Neural cell (in vitro differentiated cells): ENCODE data around the gene ZSWIM6. TPM values are rescaled to one million over a fixed set of nuclear protein-coding genes. Genes with fewer than 3 reads are reported as not detected.

Experiments used
- H2AFZ ChIP-seq: fragments of 200-600, 300-800 bp; sonication (generic), shearing (Covaris generic); 2 replicates; pipeline ENCODE4 v1.6.0; 2014; ENCODE audit warnings: low read depth, mild to moderate bottlenecking, antibody characterized with exemption, low read length, moderate library complexity
- H3F3A ChIP-seq: fragments of 200-600 bp; shearing (Covaris generic); 2 replicates; pipeline ENCODE4 v1.6.1; 2016; ENCODE audit warnings: mild to moderate bottlenecking, moderate library complexity, mixed read lengths, antibody characterized with exemption, low read length; ENCODE audit not compliant: insufficient read depth, poor library complexity, severe bottlenecking
- H3K27ac ChIP-seq: fragments of 200-600, 300-800 bp; sonication (generic), shearing (Covaris generic); 2 replicates; pipeline ENCODE4 v1.5.1; 2014; ENCODE audit warnings: mild to moderate bottlenecking, low read length, moderate library complexity
- H3K27me3 ChIP-seq: fragments of 300-800, 200-600 bp; sonication (generic), shearing (Covaris generic); 2 replicates; pipeline ENCODE4 v1.6.0; 2014; ENCODE audit warnings: mild to moderate bottlenecking, low read depth, low read length, moderate library complexity; ENCODE audit not compliant: insufficient read depth
- H3K36me3 ChIP-seq: fragments of 300-800, 200-600 bp; sonication (generic), shearing (Covaris generic); 2 replicates; pipeline ENCODE4 v1.5.1; 2014; ENCODE audit warnings: mild to moderate bottlenecking, antibody characterized with exemption, low read length, moderate library complexity; ENCODE audit not compliant: insufficient read depth
- H3K4me2 ChIP-seq: fragments of 300-800, 200-600 bp; sonication (generic), shearing (Covaris generic); 2 replicates; pipeline ENCODE4 v1.6.0; 2014; ENCODE audit warnings: mild to moderate bottlenecking, low read length
- H3K4me3 ChIP-seq: fragments of 300-800, 200-600 bp; sonication (generic), shearing (Covaris generic); 2 replicates; pipeline ENCODE4 v1.5.1; 2014; ENCODE audit warnings: mild to moderate bottlenecking, low read length, moderate library complexity
- H3K79me2 ChIP-seq: fragments of 200-600 bp; shearing (Covaris generic); replicated peaks from 2 replicates; pipeline ENCODE4 v1.6.0; 2014; ENCODE audit warnings: mild to moderate bottlenecking, low read length, moderate library complexity; ENCODE audit not compliant: insufficient read depth
- H3K9ac ChIP-seq: fragments of 300-800, 200-600 bp; sonication (generic), shearing (Covaris generic); 2 replicates; pipeline ENCODE4 v1.6.1; 2016; ENCODE audit warnings: mild to moderate bottlenecking, low read length, mixed read lengths
- H3K9me2 ChIP-seq: fragments of 200-600 bp; shearing (Covaris generic); 2 replicates; pipeline ENCODE4 v1.6.1; 2016; ENCODE audit warnings: mild to moderate bottlenecking, low read length, mixed read lengths; ENCODE audit not compliant: insufficient read depth
- H3K9me3 ChIP-seq: fragments of 200-600, 300-800 bp; sonication (generic), shearing (Covaris generic); 2 replicates; pipeline ENCODE4 v1.6.1; 2016; ENCODE audit warnings: mild to moderate bottlenecking, mixed run types, low read length, moderate library complexity, mixed read lengths
- H4K20me1 ChIP-seq: fragments of 200-600 bp; shearing (Covaris generic); 2 replicates; pipeline ENCODE4 v1.6.1; 2016; ENCODE audit warnings: mild to moderate bottlenecking, mixed run types; ENCODE audit not compliant: insufficient read depth
- CTCF ChIP-seq: fragments of 450-650 bp; IDR thresholded peaks from 2 replicates; pipeline ENCODE4 v1.5.1; 2014; ENCODE audit warnings: antibody characterized with exemption, mild to moderate bottlenecking, moderate library complexity; ENCODE audit not compliant: poor library complexity, severe bottlenecking
- EP300 ChIP-seq: fragments of 450-650 bp; conservative IDR thresholded peaks from 2 replicates; pipeline ENCODE4 v1.6.1; 2014; ENCODE audit warnings: antibody characterized with exemption, mild to moderate bottlenecking, moderate library complexity; ENCODE audit not compliant: poor library complexity, severe bottlenecking
- EZH2 ChIP-seq: fragments of 200-600, 300-800 bp; shearing (Covaris generic), sonication (generic); IDR thresholded peaks from 2 replicates; pipeline ENCODE4 v1.6.1; 2014; ENCODE audit warnings: antibody characterized with exemption, low read length, borderline replicate concordance, mild to moderate bottlenecking; ENCODE audit not compliant: insufficient read depth, poor library complexity, severe bottlenecking
- MXI1 ChIP-seq: fragments of 450-650 bp; conservative IDR thresholded peaks from 2 replicates; pipeline ENCODE4 v1.6.1; 2014; ENCODE audit warnings: antibody characterized with exemption, mild to moderate bottlenecking; ENCODE audit not compliant: poor library complexity, severe bottlenecking
- POLR2AphosphoS5 ChIP-seq: IDR thresholded peaks from 2 replicates; pipeline ENCODE4 v1.6.1; 2012
- RAD21 ChIP-seq: fragments of 450-650 bp; conservative IDR thresholded peaks from 2 replicates; pipeline ENCODE4 v1.6.1; 2014; ENCODE audit warnings: antibody characterized with exemption, mild to moderate bottlenecking, moderate library complexity
- REST ChIP-seq: IDR thresholded peaks from 2 replicates; pipeline ENCODE4 v1.6.1; 2012; ENCODE audit warnings: borderline replicate concordance
- SMC3 ChIP-seq: fragments of 450-650 bp; conservative IDR thresholded peaks from 2 replicates; pipeline ENCODE4 v1.6.1; 2014; ENCODE audit warnings: antibody characterized with exemption, mild to moderate bottlenecking, moderate library complexity; ENCODE audit not compliant: poor library complexity
- TAF1 ChIP-seq: IDR thresholded peaks from 2 replicates; pipeline ENCODE4 v1.6.1; 2012; ENCODE audit warnings: low read depth
- polyA plus RNA-seq: library from polyadenylated mRNA; depleted of rRNA; stranded (reverse); fragments of >200 nt; gene quantifications from 2 replicates; pipeline ENCODE4 v1.2.3, GENCODE V29; 2014

Gene ZSWIM6
- polyA plus RNA-seq, 1 donor from 2014 or later = 43.6 TPM

- H4K20me1 ChIP-seq = no peaks in the 10 kb centered on the region
- no peak overlapping the region for H3K4me2 ChIP-seq
- H3K9me3 ChIP-seq = no peaks in the 10 kb centered on the region
- H3K27ac ChIP-seq = no peak overlapping the region
- H3K9ac ChIP-seq = no peak overlapping the region
- no peaks in the 10 kb centered on the region for H3K27me3 ChIP-seq
- no peaks in the 10 kb centered on the region for H3F3A ChIP-seq
- TF ChIP-seq EP300 (no peak), RAD21 (no peak), MXI1 (no peak), SMC3 (no peak), TAF1 (no peak), REST (no peak), CTCF (no peak), EZH2 (no peak), POLR2AphosphoS5 (no peak)
- H3K36me3 ChIP-seq = no peaks in the 10 kb centered on the region
- no peaks in the 10 kb centered on the region for H3K9me2 ChIP-seq
- H2AFZ ChIP-seq = no peak overlapping the region
- no peaks in the 10 kb centered on the region for H3K79me2 ChIP-seq
- H3K4me3 ChIP-seq = no peak overlapping the region
These were observed 243.0 kb downstream of the ZSWIM6 start for GRCh38 chr5:61575103-61575502.

- H3K79me2 ChIP-seq = no peaks in the 10 kb centered on the region
- no peak overlapping the region for H2AFZ ChIP-seq
These were observed 243.5 kb downstream of the ZSWIM6 start for GRCh38 chr5:61575581-61575980.

More at GRCh38 chr5:61575581-61575980, 243.5 kb downstream of the ZSWIM6 start:
- TF ChIP-seq TAF1 (no peak), RAD21 (no peak), POLR2AphosphoS5 (no peak), CTCF (no peak), EP300 (no peak), EZH2 (no peak), SMC3 (no peak), REST (no peak), MXI1 (no peak)
- H3F3A ChIP-seq = no peaks in the 10 kb centered on the region
- H4K20me1 ChIP-seq = no peaks in the 10 kb centered on the region
- no peaks in the 10 kb centered on the region for H3K36me3 ChIP-seq
- H3K27me3 ChIP-seq = no peaks in the 10 kb centered on the region
- no peak overlapping the region for H3K9ac ChIP-seq
- no peak overlapping the region for H3K27ac ChIP-seq
- H3K4me2 ChIP-seq = no peak overlapping the region
- no peaks in the 10 kb centered on the region for H3K9me2 ChIP-seq
- no peak overlapping the region for H3K4me3 ChIP-seq
- H3K9me3 ChIP-seq = no peaks in the 10 kb centered on the region
